A549 treated with CORT108297 at 1 μM for 4 hours (cell line): ENCODE measurements around the gene OR5L1. TPM values are rescaled to one million over a fixed set of nuclear protein-coding genes. Genes with fewer than 3 reads are reported as not detected.

ENCODE experiments used
- total RNA-seq: library from RNA; stranded (reverse); fragments of 200-300 nt; extraction: Qiagen RNA extraction; gene quantifications from 5 replicates; pipeline ENCODE4 v1.2.3, GENCODE V29; 2022

The OR5L1 gene
- total RNA-seq, result not detected in 5 replicates

GRCh38 chr11:55811067-55811466 lies at the start of gene OR5L1:
OR5L1 (plus strand) TSS chr11:55811367; CDS start chr11:55811467, 100 bp downstream.

GRCh38 chr11:55773138-55773537 lies 38.0 kb upstream of the OR5L1 start, which contains the start of gene OR5D13:
OR5D13 (plus strand) TSS chr11:55773438; CDS start chr11:55773438, 0 bp downstream.

GRCh38 chr11:55795256-55795655 lies 15.9 kb upstream of the OR5L1 start, which contains the start of gene OR5D14:
OR5D14 (plus strand) TSS chr11:55795556; CDS start chr11:55795556, 0 bp downstream.

GRCh38 chr11:55819330-55819729 lies 8.2 kb downstream of the OR5L1 start, which contains the start of gene OR5D18:
OR5D18 (plus strand) TSS chr11:55819630; CDS start chr11:55819630, 0 bp downstream.

GRCh38 chr11:55826919-55827318 lies 15.8 kb downstream of the OR5L1 start, which contains the start of gene OR5L2:
OR5L2 (plus strand) TSS chr11:55827219; CDS start chr11:55827219, 0 bp downstream.

GRCh38 chr11:55838452-55838851 lies 27.3 kb downstream of the OR5L1 start, which contains the start of gene OR5D16:
OR5D16 (plus strand) TSS chr11:55838752; CDS start chr11:55838752, 0 bp downstream.

Other genes with a start within 250 kb of the OR5L1 start
- not detected in 5 replicates for gene OR4C16, start 239.2 kb upstream of the OR5L1 start, total RNA-seq
- gene OR4C11, start 203.7 kb upstream of the OR5L1 start, total RNA-seq, result not detected in 5 replicates
- gene OR4P4, start 176.3 kb upstream of the OR5L1 start, total RNA-seq, result not detected in 5 replicates
- not detected in 5 replicates for gene OR4S2, start 163.0 kb upstream of the OR5L1 start, total RNA-seq
- not detected in 5 replicates for gene OR4C6, start 149.2 kb upstream of the OR5L1 start, total RNA-seq
- gene OR5D13, start 37.9 kb upstream of the OR5L1 start, total RNA-seq, result not detected in 5 replicates
- not detected in 5 replicates for gene OR5D14, start 15.8 kb upstream of the OR5L1 start, total RNA-seq
- gene OR5D18, start 8.3 kb downstream of the OR5L1 start, total RNA-seq, result not detected in 5 replicates
- gene OR5L2, start 15.9 kb downstream of the OR5L1 start, total RNA-seq, result not detected in 5 replicates
- not detected in 5 replicates for gene OR5D16, start 27.4 kb downstream of the OR5L1 start, total RNA-seq
- gene TRIM51, start 71.9 kb downstream of the OR5L1 start, total RNA-seq, result not detected in 5 replicates
- not detected in 5 replicates for gene OR5W2, start 103.2 kb downstream of the OR5L1 start, total RNA-seq
- not detected in 5 replicates for gene OR5I1, start 125.0 kb downstream of the OR5L1 start, total RNA-seq
- not detected in 5 replicates for gene OR10AG1, start 158.6 kb downstream of the OR5L1 start, total RNA-seq
- gene OR5F1, start 183.3 kb downstream of the OR5L1 start, total RNA-seq, result not detected in 5 replicates
- not detected in 5 replicates for gene OR5AS1, start 216.3 kb downstream of the OR5L1 start, total RNA-seq